ENCODE data around the gene BBOX1. TPM values are rescaled to one million over a fixed set of nuclear protein-coding genes. Genes with fewer than 3 reads are reported as not detected.

BBOX1 gene
- total and polyA plus RNA-seq, 2 of the 4 experiments (the other 2 are of a cell fraction): not detected

DNA sequence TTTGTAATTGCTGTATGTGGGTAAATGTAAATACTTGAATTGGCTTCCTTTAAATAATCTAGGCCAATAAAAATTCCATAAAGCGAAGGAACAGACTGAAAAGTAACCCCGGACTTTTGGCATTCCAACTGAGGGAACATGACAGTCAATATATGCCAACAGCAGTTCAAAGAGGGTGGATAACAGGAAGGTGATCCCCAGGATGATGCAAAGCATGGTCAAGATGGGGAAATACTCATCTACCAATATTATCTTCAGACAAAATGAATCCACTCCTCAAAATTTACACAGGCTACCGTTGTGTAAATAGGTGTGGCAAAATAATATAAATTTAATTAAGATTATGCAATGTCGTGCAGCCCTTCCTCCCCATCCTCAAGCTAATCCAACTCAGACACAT is 56.9 kb downstream of the BBOX1 start:
- Histone ChIP-seq H3K9me1 (ENCODE audit: insufficient read depth, low read length) (no peaks in the 10 kb centered on the region), H3K27ac (ENCODE audit: insufficient read depth, low read length) (no peak overlapping the region), H3K9ac (ENCODE audit: low read depth, low read length) (no peak overlapping the region), H3K9me3 (ENCODE audit: control insufficient read depth, insufficient read depth, low read length) (no peaks in the 10 kb centered on the region), H3K18ac (ENCODE audit: low read depth, low read length) (no peak overlapping the region), H2AFZ (replicated peaks; ENCODE audit: low read length, poor library complexity) (no peak overlapping the region), H2BK15ac (ENCODE audit: low read depth, low read length) (no peak overlapping the region), H3K4me1 (ENCODE audit: control insufficient read depth, insufficient read depth, low read length) (no peaks in the 10 kb centered on the region), H4K20me1 (ENCODE audit: insufficient read depth, low read length) (no peaks in the 10 kb centered on the region), H3K4me2 (ENCODE audit: low read depth, low read length) (no peak overlapping the region), H2AK9ac (replicated peaks; ENCODE audit: low read depth, low read length, poor library complexity) (no peak overlapping the region), H4K5ac (ENCODE audit: low read depth, low read length) (no peak overlapping the region), H2BK5ac (ENCODE audit: low read depth, low read length, poor library complexity, severe bottlenecking) (no peak overlapping the region), H4K91ac (ENCODE audit: insufficient read depth, low read depth, low read length) (no peak overlapping the region), H3K4me3 (ENCODE audit: insufficient read depth, low read depth, low read length) (no peak overlapping the region), H4K8ac (ENCODE audit: low read depth in 2 of 2, low read length in 2 of 2) (no peak overlapping the region), H3K36me3 (ENCODE audit: control insufficient read depth, insufficient read depth, low read length) (no peaks in the 10 kb centered on the region), H3K14ac (replicated peaks; ENCODE audit: low read depth, low read length) (no peak overlapping the region), H2AK5ac (ENCODE audit: low read depth, low read length) (no peak overlapping the region), H3K4ac (ENCODE audit: low read depth, low read length) (no peak overlapping the region), H3K23ac (ENCODE audit: low read depth, low read length) (no peak overlapping the region), H3K56ac (ENCODE audit: extremely low read depth, insufficient read depth, low read length) (no peak overlapping the region), H2BK120ac (ENCODE audit: low read depth, low read length) (no peak overlapping the region), H3K27me3 (ENCODE audit: control insufficient read depth, insufficient read depth, low read length) (no peaks in the 10 kb centered on the region), H3K79me1 (ENCODE audit: low read depth in 1 of 2, low read length in 2 of 2) (no peaks in the 10 kb centered on the region), H2BK20ac (ENCODE audit: low read depth, low read length) (no peak overlapping the region)
- ATAC-seq (ENCODE audit: low read depth) (no peak), DNase-seq (no peak)
- intact Hi-C loops (cut with micrococcal nuclease) (no loop called here), in situ Hi-C loops (cut with MboI; ENCODE audit: low sequenced_read_pairs) (no loop called here), dilution Hi-C loops (cut with HindIII; ENCODE audit: low sequenced_read_pairs, unreplicated experiment) (no loop called here)
- WGBS, 2 experiments (ENCODE audit: extremely low coverage in 2 of 2, insufficient read length in 1 of 2): no CpG with 5 or more reads among the region's 4 CpGs
- no TSS peak for BruUV-seq (replicated peaks)
- CTCF ChIA-PET: no interaction called here
- TF ChIP-seq, protein P1, sequence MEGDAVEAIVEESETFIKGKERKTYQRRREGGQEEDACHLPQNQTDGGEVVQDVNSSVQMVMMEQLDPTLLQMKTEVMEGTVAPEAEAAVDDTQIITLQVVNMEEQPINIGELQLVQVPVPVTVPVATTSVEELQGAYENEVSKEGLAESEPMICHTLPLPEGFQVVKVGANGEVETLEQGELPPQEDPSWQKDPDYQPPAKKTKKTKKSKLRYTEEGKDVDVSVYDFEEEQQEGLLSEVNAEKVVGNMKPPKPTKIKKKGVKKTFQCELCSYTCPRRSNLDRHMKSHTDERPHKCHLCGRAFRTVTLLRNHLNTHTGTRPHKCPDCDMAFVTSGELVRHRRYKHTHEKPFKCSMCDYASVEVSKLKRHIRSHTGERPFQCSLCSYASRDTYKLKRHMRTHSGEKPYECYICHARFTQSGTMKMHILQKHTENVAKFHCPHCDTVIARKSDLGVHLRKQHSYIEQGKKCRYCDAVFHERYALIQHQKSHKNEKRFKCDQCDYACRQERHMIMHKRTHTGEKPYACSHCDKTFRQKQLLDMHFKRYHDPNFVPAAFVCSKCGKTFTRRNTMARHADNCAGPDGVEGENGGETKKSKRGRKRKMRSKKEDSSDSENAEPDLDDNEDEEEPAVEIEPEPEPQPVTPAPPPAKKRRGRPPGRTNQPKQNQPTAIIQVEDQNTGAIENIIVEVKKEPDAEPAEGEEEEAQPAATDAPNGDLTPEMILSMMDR (conservative IDR thresholded peaks at IDR 0.05; ENCODE audit: low read depth, low read length): no peak
- TF ChIP-seq NFE2L2 (IDR thresholded peaks at IDR 0.05; ENCODE audit: low read depth, low read length) (no peak), RFX5 (IDR thresholded peaks at IDR 0.05; ENCODE audit: low read depth, low read length) (no peak), MXI1 (IDR thresholded peaks at IDR 0.05; ENCODE audit: borderline replicate concordance, low read depth, low read length) (no peak), RAD21 (IDR thresholded peaks at IDR 0.05; ENCODE audit: low read length) (no peak), FOS (IDR thresholded peaks at IDR 0.05; ENCODE audit: low read depth, low read length) (no peak), MAZ (IDR thresholded peaks at IDR 0.05; ENCODE audit: borderline replicate concordance, low read depth, low read length) (no peak), MAFK (IDR thresholded peaks at IDR 0.05; ENCODE audit: low read depth, low read length) (no peak), BHLHE40 (IDR thresholded peaks at IDR 0.05; ENCODE audit: low read depth, low read length) (no peak), CHD1 (IDR thresholded peaks at IDR 0.05; ENCODE audit: low read depth, low read length) (no peak), CEBPB (IDR thresholded peaks at IDR 0.05; ENCODE audit: low read depth, low read length) (no peak), ELK1 (IDR thresholded peaks at IDR 0.05; ENCODE audit: borderline replicate concordance, low read depth, low read length) (no peak), RCOR1 (IDR thresholded peaks at IDR 0.05; ENCODE audit: insufficient replicate concordance, low read length) (no peak)
- TF ChIP-seq, protein P2, sequence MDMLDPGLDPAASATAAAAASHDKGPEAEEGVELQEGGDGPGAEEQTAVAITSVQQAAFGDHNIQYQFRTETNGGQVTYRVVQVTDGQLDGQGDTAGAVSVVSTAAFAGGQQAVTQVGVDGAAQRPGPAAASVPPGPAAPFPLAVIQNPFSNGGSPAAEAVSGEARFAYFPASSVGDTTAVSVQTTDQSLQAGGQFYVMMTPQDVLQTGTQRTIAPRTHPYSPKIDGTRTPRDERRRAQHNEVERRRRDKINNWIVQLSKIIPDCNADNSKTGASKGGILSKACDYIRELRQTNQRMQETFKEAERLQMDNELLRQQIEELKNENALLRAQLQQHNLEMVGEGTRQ (IDR thresholded peaks at IDR 0.05; ENCODE audit: low read depth, low read length): no peak
- POLR2A ChIA-PET (ENCODE audit: unreplicated experiment): no interaction called here

Measured in IMR-90 (cell line).